Fibroblast of skin of back (primary cell): ENCODE results near the gene WWC1.

Experiments
- DNase-seq: peaks from one replicate; pipeline ENCODE4 v3.0.0-alpha.2; 2013

WWC1 gene

DNA sequence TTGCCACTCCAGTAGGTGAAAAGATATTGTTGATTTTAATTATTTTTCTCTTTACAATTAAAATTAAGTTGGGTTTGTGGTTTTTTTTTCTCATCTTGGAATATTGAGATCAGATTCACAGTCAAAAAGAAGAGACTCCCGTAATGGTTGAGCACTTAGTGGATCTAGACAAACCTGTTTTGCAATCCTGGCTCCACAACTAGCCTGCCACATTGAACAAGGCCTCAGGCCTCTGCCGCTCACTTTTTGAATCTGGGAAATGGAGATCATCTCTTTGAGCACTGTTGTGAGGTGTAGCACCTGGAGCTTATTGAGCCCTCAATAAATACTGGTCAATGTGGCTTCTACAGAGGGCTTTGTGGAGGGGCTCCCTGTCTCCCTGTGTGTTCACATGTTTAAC lies 157.7 kb downstream of the WWC1 start:
- no peak for DNase-seq

DNA sequence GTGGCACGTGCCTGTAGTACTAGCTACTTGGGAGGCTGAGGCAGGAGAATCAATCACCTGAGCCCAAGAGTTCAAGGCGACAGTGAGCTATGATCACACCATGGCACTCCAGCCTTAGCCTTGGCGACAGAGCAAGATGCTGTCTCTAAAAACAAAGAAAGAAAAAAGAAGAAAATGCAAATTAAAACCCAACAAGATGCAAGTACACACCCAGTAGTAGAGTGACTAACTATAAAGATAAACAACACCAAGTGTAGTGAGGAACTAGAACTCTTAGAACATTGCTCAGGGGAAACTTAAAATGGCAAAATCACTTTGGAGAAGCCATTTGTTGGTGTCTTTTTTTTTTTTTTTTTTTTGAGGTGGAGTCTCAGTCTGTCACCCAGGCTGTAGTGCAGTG lies 160.1 kb downstream of the WWC1 start:
- no peak for DNase-seq

DNA sequence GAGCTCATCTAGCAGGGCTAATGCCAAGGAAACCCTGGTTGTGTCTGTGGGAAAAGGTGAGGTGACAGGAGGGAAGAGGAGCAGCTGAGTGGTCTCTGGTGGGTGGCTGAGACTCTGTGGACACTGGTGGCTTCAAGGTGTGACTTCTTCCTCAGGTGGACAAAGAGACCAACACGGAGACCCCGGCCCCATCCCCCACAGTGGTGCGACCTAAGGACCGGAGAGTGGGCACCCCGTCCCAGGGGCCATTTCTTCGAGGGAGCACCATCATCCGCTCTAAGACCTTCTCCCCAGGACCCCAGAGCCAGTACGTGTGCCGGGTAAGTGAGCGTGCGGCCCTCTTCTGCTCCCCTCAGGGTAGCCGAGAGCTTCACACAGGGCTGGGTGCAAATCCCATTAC lies 163.8 kb downstream of the WWC1 start:
- no peak for DNase-seq

DNA sequence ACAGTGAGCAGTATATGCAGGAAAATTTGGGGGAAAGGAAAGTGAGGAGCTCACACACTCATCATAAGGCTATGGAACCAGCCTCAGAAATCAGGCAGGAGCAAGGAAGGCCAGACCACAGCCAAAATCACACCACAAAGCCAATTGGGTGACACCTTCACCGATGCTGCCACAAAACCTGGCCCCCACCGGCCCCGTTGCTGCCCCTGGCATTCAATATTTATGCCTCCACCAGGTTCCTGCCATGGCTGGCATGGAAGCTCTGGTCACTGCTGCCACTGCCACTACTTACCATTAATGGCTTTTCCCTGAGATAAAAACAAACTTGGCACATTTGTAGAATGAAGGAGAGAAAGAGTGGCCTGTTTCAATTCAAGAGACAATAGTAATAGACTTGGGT lies 166.1 kb downstream of the WWC1 start:
- no peak for DNase-seq

DNA sequence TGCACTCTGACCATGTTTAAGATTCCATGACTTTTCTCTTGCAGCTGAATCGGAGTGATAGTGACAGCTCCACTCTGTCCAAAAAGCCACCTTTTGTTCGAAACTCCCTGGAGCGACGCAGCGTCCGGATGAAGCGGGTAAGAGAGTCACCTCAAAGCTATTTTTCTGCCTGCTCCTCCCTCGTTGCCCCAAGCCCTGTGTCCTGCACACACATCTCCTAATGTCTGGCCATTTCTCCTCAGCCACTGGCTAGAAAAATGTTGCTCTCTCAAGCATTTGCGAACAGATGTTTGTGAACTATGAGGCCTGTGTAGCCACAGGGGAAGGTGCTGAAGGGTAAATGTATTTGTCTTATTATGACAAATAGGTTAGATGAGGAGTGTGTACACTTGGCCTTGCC lies 169.2 kb downstream of the WWC1 start:
- DNase-seq = no peak

DNA sequence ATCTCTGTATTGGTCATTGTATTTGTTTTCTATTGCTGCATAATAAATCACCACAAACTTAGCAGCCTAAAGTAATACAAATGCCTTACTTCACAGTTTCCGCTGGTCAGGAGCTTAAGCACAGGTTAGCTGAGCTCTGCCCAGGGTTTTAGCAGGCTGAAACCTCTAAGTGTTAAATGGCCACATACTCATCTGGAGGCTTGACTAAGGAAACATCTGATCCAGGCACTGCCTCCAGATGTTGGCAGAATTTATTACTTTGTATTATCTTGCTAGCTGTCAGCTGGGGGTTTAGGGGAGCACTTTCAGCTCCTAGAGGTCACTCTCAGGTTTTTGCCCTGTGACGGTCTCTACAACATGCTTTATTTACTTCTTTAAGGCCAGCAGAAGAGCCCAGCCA lies 171.6 kb downstream of the WWC1 start:
- no peak for DNase-seq

DNA sequence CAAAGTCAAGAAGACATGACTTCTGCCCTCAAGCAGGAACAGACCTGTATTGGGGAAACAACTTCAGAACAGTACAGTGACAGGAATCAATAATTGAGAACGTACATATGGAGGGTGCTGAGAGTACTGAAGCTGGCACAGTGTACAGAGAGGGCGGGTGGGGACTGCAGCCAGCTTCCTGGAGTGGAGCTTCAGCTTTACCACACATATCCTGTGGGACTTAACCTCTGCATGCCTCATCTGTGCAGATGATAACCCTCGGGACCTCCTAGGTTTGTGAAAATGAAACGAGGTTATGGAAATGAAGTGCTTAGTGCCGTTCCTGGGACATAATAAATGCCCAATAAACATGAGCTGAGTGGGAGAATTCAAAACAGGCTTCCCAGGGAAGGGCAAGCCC lies 172.8 kb downstream of the WWC1 start:
- DNase-seq = no peak

DNA sequence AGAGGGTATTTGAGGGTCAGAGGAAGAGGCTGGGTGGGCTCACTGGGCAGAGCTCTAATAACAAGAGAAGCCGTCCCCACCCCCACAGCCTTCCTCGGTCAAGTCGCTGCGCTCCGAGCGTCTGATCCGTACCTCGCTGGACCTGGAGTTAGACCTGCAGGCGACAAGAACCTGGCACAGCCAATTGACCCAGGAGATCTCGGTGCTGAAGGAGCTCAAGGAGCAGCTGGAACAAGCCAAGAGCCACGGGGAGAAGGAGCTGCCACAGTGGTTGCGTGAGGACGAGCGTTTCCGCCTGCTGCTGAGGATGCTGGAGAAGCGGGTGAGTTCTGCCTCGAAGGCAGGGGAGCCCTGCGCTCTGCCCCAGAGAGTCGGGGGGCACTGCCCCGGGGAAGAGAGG lies 173.2 kb downstream of the WWC1 start:
- DNase-seq = no peak

DNA sequence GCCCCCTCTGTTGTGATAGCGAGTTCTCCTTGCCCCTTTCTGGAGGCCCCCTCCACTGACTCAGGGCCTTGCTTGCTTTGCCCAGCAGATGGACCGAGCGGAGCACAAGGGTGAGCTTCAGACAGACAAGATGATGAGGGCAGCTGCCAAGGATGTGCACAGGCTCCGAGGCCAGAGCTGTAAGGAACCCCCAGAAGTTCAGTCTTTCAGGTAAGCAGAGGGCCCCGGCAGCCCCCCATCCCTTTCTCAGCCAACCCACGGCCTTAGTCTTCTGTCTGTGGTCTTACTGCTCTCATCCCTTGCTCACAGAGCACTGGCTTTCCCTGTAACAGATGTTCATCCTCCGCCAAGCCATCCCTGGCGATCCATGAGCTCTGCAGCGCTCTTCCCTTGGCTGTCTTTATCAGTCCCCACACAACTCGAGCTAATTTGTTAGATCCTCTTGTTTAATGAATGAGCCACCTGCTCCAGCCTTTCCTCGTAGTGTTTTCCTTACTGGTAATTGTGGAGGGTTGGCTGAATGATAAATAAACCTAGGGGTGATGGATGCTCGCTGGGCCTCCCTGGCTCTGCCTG lies 176.4 kb downstream of the WWC1 start:
- DNase-seq = no peak

DNA sequence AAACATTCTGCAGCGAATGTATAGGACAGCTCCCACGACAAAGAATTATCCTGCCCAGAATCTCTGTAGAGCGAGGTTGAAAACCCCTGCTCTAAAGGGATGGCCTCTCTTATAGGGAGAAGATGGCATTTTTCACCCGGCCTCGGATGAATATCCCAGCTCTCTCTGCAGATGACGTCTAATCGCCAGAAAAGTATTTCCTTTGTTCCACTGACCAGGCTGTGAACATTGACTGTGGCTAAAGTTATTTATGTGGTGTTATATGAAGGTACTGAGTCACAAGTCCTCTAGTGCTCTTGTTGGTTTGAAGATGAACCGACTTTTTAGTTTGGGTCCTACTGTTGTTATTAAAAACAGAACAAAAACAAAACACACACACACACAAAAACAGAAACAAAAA lies 177.4 kb downstream of the WWC1 start:
- DNase-seq = peak; percentile 86

DNA sequence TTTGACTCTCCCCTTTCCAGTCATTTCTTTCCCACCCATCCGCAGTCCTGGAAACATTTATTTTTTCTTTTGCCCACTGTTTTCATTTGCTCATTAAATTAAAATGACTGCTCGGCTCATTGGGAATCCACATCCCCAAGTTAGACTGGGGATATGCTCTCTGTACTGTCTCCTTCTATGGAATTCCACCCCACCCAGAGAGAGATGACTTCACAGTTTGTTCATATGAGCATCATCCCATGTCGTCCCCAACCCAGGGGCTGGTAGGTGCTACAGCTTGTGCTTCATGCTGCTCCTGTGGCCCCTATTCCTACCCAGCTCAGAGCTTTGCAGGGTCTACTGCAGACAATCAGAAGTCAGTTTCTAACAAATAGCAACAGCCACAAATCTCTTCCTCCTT lies 178.4 kb downstream of the WWC1 start:
- peak; percentile 65 for DNase-seq

DNA sequence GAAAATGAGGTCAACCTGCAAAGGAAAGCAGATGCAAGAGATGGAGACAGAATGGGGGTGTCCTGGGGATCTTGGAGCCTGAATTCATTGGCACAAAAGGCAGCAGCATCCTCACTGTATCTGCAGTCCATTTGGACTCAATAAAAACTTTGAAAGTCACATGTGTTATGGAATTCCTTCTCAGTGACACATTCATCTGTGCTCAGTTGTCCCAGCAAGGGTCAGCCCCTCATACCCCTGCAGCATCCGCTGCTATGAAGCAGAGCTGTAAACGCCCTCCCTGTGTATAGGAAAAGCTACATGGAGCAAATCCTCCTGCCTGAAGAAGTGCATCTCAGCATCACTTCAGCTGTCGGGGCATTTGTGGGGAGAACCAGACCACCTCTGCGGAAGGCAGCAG lies 180.3 kb downstream of the WWC1 start:
- peak; percentile 84 for DNase-seq

DNA sequence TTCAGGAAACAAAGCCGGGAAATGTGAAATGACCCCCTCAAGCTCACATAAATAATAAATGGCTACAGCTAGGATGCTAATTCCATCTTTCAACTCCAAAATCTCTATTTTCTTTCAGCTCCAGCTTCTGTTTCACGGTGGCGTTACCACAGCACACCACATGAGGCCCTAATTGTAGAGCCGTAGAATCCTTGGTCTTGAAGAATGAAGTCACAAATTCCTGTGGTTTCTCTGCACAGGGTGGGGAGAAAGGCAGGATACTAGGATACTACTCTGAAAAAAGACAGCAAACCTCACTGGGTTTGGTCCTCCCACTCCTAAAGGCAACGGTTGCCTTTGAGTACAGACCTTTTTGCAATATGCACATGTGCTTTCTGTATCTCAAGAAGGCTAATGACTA lies 180.9 kb downstream of the WWC1 start:
- peak; percentile 96 for DNase-seq

DNA sequence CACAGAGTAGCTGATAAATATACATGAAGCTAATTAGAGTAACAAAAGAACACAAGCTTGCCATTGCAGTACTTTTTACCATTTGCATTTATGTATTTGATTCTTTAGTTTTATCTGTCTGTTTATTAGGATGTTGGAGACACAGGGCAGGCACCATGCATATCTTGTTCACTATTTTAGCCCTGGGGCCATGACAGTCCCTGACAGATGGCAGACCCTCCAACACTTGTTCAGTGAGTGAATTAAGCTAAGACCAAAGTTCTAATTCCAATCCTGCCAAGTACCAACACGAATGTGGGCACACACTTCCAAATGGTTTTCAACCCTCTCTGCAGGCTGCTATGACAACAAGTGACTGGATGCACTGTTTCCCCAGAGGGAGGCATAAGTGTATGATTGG lies 182.9 kb downstream of the WWC1 start:
- DNase-seq = no peak

DNA sequence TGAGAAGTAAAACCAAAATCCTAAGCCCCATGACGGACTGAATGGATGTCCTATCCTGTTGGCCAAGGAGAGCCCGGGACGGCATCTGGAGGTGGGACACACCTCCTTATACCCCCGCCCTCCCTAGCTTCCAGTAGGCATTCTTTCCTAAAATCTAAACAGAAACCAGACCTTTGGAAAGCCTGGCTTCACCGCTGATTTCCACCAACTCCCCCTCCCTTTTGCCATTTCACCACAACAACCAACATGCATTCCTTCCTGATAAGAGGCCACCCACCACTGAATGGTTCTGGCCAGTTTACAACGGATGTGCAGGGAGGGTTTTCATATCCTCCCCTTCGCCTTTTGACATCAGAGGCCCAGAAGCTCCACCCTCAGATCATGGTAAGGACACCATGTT lies 185.6 kb downstream of the WWC1 start:
- peak; percentile 63 for DNase-seq

DNA sequence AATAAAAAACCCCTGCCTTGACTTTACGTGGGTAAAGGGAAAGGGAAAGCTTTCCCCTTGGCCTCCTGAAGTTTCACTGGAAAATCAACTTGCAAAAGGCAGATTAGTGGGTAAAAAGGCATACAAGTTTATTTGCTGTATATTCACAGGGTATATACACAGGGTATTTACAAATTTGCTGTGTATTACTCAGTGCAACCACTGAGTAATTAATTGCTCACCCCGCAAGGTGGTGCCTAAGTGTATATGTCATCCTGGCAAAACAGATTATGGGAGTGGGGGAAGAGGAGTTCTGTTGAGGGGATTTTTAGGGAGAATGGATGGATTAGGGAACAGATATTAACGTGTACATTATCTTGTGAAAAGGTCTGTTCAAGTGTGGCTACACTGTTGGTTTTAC lies 187.7 kb downstream of the WWC1 start:
- peak; percentile 5 for DNase-seq

DNA sequence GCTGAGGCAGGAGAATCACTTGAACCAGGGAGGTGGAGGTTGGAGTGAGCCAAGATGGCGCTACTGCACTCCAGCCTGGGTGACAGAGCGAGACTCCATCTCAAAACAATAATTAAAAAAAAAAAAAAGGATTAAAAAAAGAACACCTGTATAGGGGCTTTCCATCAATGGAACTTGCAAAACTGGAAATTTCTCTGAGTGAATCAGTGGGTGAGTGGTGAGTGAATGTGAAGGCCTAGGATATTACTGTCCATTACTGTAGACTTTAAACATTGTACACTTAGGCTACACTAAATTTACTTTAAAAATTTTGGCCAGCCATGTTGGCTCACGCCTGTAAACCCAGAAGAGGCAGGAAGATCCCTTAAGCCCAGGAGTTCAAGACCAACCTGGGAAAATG lies 189.2 kb downstream of the WWC1 start:
- no peak for DNase-seq

DNA sequence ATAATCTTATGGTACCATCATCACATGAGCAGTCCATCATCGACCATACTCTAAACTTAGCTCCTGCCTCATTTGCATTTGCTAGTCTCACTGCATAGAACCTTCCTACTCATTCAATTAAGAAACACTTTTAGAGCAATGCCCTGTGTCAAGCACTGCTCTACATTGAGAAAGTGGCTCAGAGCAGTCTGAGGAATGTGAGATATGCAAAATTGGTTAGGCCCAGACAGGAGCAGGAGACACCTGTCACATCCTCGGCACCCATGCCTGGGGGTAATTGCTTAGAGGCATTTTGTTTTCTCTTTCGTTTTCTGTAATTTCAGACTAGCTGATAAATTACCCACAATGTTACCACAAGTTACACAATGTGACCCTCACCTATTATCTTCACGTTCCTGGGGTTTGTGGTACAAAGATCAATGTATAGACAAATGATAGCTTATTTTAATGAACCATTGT lies 189.9 kb downstream of the WWC1 start:
- DNase-seq = no peak

DNA sequence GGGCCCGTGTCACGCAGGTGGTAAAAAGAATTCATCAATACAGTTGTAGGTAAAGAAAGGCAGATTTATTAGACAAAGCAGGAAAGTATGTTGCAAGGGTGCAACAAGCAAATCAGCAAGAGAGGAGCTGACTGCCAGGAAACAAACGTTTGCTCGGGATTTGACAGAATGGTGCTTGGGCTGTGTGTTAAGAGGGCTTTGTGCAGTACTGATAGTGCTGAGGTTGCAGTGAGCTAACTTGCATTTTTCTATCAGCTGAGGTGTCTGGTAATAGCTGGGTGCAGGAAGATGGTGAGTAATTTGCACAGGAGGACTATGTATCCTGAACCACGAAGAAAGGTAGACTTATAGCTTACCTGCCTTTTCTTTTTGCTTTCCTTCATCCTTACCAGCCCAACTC lies 190.9 kb downstream of the WWC1 start:
- DNase-seq = no peak

DNA sequence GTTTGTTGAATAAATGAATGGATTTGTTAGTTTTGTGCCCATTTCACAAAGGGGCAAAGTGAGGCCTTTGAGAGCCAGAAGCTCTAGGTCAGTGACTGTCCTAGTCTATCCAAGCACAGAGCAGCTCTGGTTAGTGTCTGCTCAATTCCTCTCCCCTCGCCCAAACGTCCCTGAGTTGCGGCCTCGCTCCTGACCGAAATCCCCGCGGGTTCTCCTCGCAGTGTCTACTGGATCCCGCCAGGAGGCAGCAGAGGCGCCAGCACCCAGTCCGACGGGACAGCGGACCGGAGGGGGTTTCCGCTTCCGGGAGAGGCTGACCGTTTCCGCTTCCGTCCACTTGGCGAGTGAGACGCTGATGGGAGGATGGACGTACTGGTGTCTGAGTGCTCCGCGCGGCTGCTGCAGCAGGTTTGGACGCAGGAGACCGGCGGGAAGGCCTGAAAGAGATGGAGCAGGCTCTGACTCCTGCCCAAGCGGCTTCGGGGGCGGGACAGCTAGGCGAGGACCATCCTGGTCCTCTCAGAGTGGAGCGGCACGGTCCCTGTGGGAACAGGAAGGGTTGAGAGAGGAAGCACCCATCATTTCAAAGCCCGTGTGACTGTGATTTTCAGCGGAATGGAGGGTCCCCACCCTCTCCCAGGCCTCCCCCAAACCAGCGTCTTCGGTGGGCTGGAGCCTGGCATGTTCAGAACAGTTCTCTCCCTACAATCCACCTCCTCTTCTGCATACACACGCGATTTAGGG lies 194.9 kb downstream of the WWC1 start, which contains the start of gene RARS1:
Gene RARS1 (plus strand): TSS at position 336 of the 744 bp plus-strand sequence. CDS start 28 bp downstream, at position 364.
- DNase-seq = peak; percentile 93

DNA sequence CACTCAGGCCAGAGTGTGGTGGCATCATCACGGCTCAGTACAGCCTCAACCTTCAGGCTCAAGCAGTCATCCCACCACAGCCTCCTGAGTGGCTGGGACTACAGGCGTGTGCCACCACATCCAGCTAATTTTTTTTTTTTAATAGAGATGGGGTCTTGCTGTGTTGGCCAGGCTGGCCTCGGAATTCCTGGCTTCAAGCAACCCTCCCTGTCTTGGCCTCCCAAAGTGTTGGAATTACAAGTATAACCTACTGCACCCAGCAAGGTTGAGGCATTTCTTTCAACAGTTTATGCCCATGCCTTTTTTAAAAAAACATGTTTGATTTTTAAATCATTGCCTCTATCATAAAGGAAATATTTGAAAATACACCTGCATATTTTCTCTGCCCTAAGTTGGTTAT lies 197.6 kb downstream of the WWC1 start:
- no peak for DNase-seq

DNA sequence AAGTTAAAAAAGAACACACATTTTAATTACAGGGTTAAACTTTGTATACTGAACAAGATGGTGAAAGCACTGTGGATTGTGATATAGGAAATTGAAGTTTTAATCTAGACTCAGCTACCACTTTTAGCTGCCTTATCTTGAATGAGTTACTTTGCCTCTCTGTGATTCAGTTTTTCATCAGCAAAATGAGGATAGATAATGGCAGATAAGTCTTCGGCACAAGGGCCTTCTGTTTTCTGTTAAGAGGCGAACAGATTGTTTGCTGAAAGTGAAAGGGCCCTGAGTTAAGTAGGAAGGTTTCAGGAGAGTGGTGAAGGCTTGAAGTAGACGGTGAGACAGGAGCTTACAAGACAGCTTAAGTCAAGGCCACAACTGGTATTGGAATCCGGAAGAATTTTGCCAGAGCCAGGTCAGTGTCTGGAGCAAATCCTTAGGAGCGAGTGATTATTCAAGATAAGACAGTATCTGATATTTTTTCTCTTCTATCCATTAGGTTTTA lies 202.7 kb downstream of the WWC1 start:
- DNase-seq = no peak

DNA sequence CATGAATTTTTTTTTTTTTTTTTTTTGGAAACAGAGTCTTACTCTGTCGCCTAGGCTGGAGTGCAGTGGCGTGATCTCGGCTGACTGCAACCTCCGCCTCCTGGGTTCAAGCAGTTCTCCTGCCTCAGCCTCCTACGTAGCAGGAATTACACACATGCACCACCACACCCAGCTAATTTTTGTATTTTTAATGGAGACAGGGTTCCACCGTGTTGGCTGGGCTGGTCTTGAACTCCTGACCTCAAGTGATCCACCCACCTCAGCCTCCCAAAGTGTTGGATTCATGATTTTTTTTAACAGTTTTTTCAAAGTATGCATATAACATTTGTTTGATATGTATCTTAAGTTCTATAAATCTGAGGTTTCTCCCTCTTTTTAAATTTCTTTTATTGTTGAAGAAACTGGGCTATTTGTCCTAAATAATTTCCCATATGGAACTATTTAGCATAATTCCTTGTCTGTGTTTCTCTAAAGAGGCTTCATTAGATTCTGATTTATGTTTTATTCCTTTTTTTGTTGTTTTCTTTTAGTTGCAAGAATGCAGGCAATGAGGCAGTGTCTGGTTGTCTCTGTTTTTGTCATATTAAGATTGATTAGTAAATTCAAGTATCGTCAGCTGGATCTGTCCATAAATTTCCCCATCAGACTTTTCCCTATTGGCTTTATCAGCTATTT lies 211.3 kb downstream of the WWC1 start:
- DNase-seq = no peak
